ENCODE measurements around the gene SMOC1. TPM values are rescaled to one million over a fixed set of nuclear protein-coding genes. Genes with fewer than 3 reads are reported as not detected.
A peak's percentile ranks its signal among the peaks of the same experiment; 100 is the strongest.

The SMOC1 gene
- total and polyA plus RNA-seq, 2 of the 8 experiments (the other 6 are each of a cell fraction or from before 2014, with no cell fraction given) = 1.6 to 2.4 TPM

GRCh38 chr14:69910871-69911270 lies 31.7 kb downstream of the SMOC1 start:
- Histone ChIP-seq H4K91ac (replicated peaks; ENCODE audit: insufficient read length, low read length) (no peak overlapping the region), H3K23me2 (ENCODE audit: low read depth, low read length) (no peaks in the 10 kb centered on the region), H2BK5ac (ENCODE audit: low read depth, low read length) (no peak overlapping the region), H3K23ac (ENCODE audit: insufficient read length) (no peak overlapping the region), H3K9ac (replicated peaks in 1 of 4; ENCODE audit: extremely low read depth in 1 of 4, low read depth in 3 of 4, low read length in 3 of 4) (no peak overlapping the region), H3K4me3 (ENCODE audit: extremely low read depth in 1 of 4, insufficient read depth in 2 of 4, low read depth in 3 of 4, low read length in 4 of 4) (no peak overlapping the region), H3K4me2 (ENCODE audit: insufficient read depth in 1 of 2, low read depth in 2 of 2, low read length in 2 of 2) (no peak overlapping the region), H3K56ac (replicated peaks; ENCODE audit: insufficient read length, low read depth, low read length) (no peak overlapping the region), H3K79me1 (ENCODE audit: low read depth, low read length) (no peaks in the 10 kb centered on the region), H3K27ac (ENCODE audit: low read depth, low read length) (no peak overlapping the region), H3K14ac (ENCODE audit: insufficient read length) (no peak overlapping the region), H4K20me1 (replicated peaks in 1 of 2; ENCODE audit: control insufficient read depth in 1 of 2, insufficient read depth in 2 of 2, low read length in 2 of 2) (no peaks in the 10 kb centered on the region), H3K79me2 (ENCODE audit: control insufficient read depth in 1 of 2, insufficient read depth in 2 of 2, low read length in 2 of 2) (no peaks in the 10 kb centered on the region), H3K4me1 (replicated peaks in 1 of 4; ENCODE audit: control insufficient read depth in 3 of 4, insufficient read depth in 4 of 4, low read length in 3 of 4) (no peaks in the 10 kb centered on the region), H4K8ac (ENCODE audit: extremely low read depth, insufficient read depth, low read length) (peak overlapping the region; percentile 41; the same call in 1 of the 2 replicates), H3K18ac (ENCODE audit: extremely low read depth, low read length) (no peak overlapping the region), H2BK20ac (ENCODE audit: low read length) (no peak overlapping the region), H2BK15ac (ENCODE audit: low read length) (no peak overlapping the region), H3K9me3 (ENCODE audit: insufficient read depth in 2 of 2, low read depth in 1 of 2, low read length in 1 of 2) (no peaks in the 10 kb centered on the region), H3K27me3 (replicated peaks in 1 of 4; ENCODE audit: control insufficient read depth in 3 of 4, extremely low read depth in 1 of 4, insufficient read depth in 3 of 4, low read length in 3 of 4) (no peaks in the 10 kb centered on the region; a peak in 1 of 7 replicates), H3K36me3 (ENCODE audit: control insufficient read depth in 2 of 4, insufficient read depth in 4 of 4, low read length in 3 of 4) (no peaks in the 10 kb centered on the region), H2BK120ac (replicated peaks; ENCODE audit: low read depth, low read length) (no peak overlapping the region), H2AK5ac (ENCODE audit: low read depth, low read length) (no peak overlapping the region), H2AFZ (ENCODE audit: low read length) (no peak overlapping the region), H2BK12ac (ENCODE audit: low read depth, low read length) (no peak overlapping the region), H3K4ac (replicated peaks; ENCODE audit: insufficient read length, low read depth, low read length) (no peak overlapping the region), H4K5ac (ENCODE audit: insufficient read length, low read depth, low read length) (no peak overlapping the region)
- DNase-seq (ENCODE audit: low read depth in 1 of 2, low spot score in 2 of 2) (no peak), FAIRE-seq (no peak)
- ChIA-PET CTCF (ENCODE audit: partially characterized antibody) (interaction anchor here (1.0 to 1.9 kb wide), 2 partner anchors 20 to 117 kb away, joined by 4 to 5 read pairs; no protein-coding TSS in a partner anchor), POLR2A (ENCODE audit: partially characterized antibody) (interaction anchor here (0.8 kb wide), 1 partner anchor 17 kb away, joined by 3 read pairs; no protein-coding TSS in a partner anchor)
- 93% methylated on average over 3 of the region's 3 CpGs; no CpG with 5 or more reads in 1 of the 2 experiments for WGBS, 2 experiments (ENCODE audit: extremely low coverage in 1 of 2, insufficient coverage in 1 of 2, insufficient read length in 1 of 2, insufficient replicate concordance in 2 of 2, low coverage in 1 of 2, low lambda C conversion rate in 2 of 2, missing lambda C conversion rate in 1 of 2)
- TF ChIP-seq BRCA1 (IDR thresholded peaks at IDR 0.05; ENCODE audit: low read depth, low read length) (no peak), POU5F1 (IDR thresholded peaks at IDR 0.05; ENCODE audit: low read depth, low read length) (no peak), CEBPB (IDR thresholded peaks at IDR 0.05; ENCODE audit: low read depth, low read length) (no peak), SRF (IDR thresholded peaks at IDR 0.05; ENCODE audit: low read depth, low read length) (no peak), MAX (IDR thresholded peaks at IDR 0.05) (no peak), KDM5A (IDR thresholded peaks at IDR 0.05; ENCODE audit: low read length) (no peak), YY1 (IDR thresholded peaks at IDR 0.05; ENCODE audit: low read depth, low read length) (no peak), MAFK (IDR thresholded peaks at IDR 0.05; ENCODE audit: low read depth, low read length) (no peak), CHD2 (IDR thresholded peaks at IDR 0.05; ENCODE audit: low read length) (no peak), EGR1 (IDR thresholded peaks at IDR 0.05; ENCODE audit: borderline replicate concordance, low read depth, low read length) (no peak), RXRA (IDR thresholded peaks at IDR 0.05; ENCODE audit: insufficient read depth, low read depth, low read length) (no peak), CREB1 (IDR thresholded peaks at IDR 0.05) (no peak), TAF7 (optimal IDR thresholded peaks at IDR 0.05; ENCODE audit: borderline replicate concordance, low read depth, low read length) (no peak), SAP30 (IDR thresholded peaks at IDR 0.05; ENCODE audit: insufficient read depth, insufficient replicate concordance, low read length) (no peak), CBX5 (IDR thresholded peaks at IDR 0.05; ENCODE audit: low read depth, low read length) (no peak), CTBP2 (IDR thresholded peaks at IDR 0.05; ENCODE audit: borderline replicate concordance, insufficient read depth, insufficient read length, low read length) (no peak)

Data from H1 (cell line).